ENCODE results near the gene EVI5L. TPM values are rescaled to one million over a fixed set of nuclear protein-coding genes. Genes with fewer than 3 reads are reported as not detected.

Gene EVI5L
- total and polyA plus RNA-seq, 2 donors (not counting 1 experiment from before 2014, with no cell fraction given): 10.4 to 16.5 TPM

DNA sequence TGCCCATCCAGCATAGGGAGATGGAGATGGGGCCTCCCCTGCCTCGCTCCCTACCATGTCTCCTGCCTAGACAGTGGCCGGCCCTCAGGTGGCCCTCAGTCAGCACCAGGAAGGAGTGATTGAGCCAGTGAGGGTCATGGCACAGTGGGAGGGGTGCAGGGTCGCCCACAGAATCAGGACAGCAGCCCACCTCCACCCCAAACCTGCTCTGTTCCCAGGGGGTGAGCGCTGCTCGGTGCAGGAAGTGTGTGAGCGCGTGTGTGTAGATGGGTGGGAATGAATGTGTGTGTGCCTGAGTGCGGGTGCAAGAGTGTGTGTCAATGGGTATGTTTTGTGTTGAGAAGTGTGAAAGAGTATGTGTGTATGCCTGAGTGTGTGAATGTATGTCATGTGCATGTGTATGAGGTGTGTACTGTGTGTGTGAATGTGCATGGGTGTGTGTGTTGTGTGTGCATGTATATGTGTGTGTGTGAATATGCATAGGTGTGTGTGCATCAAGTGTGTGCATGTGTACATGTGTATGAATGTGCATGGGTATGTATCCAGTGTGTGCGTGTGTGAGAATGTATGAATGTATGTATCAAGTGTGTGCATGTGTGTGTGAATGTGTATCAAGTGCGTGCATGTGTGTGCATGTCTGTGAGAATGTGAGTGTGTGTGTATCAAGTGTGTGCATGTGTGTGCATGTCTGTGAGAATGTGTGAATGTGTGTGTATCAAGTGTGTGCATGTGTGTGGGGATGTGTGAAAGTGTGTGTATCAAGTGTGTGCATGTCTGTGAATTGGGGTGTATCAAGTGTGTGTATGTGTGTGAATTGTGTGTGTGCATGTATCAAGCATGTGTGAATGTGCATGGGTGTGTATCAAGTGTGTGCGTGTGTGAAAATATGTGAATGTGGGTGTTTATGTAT is 12.0 kb downstream of the EVI5L start:
- Histone ChIP-seq H4K20me1 (ENCODE audit: control insufficient read depth, extremely low read depth, insufficient read depth, low read length) (no peaks in the 10 kb centered on the region), H3K36me3 (ENCODE audit: control insufficient read depth, insufficient read depth, low read length) (no peaks in the 10 kb centered on the region), H3K79me2 (ENCODE audit: control insufficient read depth, insufficient read depth, low read length) (no peaks in the 10 kb centered on the region), H3K4me3 (replicated peaks in 1 of 4; ENCODE audit: control extremely low read depth in 1 of 4, insufficient read depth in 1 of 4, low read depth in 3 of 4, low read length in 4 of 4) (no peak overlapping the region), H3K27ac (ENCODE audit: insufficient read depth, low read length) (no peak overlapping the region), H3K9me3 (ENCODE audit: control insufficient read depth, insufficient read depth, low read depth, low read length) (no peaks in the 10 kb centered on the region), H3K27me3 (ENCODE audit: control insufficient read depth, insufficient read depth, low read length) (no peaks in the 10 kb centered on the region), H3K9ac (ENCODE audit: insufficient read depth, low read length) (no peak overlapping the region), H3K4me2 (ENCODE audit: extremely low read depth, insufficient read depth, low read length) (no peak overlapping the region), H2AFZ (ENCODE audit: low read length) (no peak overlapping the region), H3K4me1 (ENCODE audit: control insufficient read depth, extremely low read depth, insufficient read depth, low read length) (no peaks in the 10 kb centered on the region)
- no peak for DNase-seq (ENCODE audit: low read depth in 2 of 2)
- TF ChIP-seq EZH2 (IDR thresholded peaks at IDR 0.05; ENCODE audit: low read length, missing control alignments): no peak
- TF ChIP-seq, protein P1, sequence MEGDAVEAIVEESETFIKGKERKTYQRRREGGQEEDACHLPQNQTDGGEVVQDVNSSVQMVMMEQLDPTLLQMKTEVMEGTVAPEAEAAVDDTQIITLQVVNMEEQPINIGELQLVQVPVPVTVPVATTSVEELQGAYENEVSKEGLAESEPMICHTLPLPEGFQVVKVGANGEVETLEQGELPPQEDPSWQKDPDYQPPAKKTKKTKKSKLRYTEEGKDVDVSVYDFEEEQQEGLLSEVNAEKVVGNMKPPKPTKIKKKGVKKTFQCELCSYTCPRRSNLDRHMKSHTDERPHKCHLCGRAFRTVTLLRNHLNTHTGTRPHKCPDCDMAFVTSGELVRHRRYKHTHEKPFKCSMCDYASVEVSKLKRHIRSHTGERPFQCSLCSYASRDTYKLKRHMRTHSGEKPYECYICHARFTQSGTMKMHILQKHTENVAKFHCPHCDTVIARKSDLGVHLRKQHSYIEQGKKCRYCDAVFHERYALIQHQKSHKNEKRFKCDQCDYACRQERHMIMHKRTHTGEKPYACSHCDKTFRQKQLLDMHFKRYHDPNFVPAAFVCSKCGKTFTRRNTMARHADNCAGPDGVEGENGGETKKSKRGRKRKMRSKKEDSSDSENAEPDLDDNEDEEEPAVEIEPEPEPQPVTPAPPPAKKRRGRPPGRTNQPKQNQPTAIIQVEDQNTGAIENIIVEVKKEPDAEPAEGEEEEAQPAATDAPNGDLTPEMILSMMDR (conservative IDR thresholded peaks at IDR 0.05 in 1 of 2, IDR thresholded peaks at IDR 0.05 in 1 of 2; ENCODE audit: low read depth in 1 of 2, low read length in 2 of 2): no peak

DNA sequence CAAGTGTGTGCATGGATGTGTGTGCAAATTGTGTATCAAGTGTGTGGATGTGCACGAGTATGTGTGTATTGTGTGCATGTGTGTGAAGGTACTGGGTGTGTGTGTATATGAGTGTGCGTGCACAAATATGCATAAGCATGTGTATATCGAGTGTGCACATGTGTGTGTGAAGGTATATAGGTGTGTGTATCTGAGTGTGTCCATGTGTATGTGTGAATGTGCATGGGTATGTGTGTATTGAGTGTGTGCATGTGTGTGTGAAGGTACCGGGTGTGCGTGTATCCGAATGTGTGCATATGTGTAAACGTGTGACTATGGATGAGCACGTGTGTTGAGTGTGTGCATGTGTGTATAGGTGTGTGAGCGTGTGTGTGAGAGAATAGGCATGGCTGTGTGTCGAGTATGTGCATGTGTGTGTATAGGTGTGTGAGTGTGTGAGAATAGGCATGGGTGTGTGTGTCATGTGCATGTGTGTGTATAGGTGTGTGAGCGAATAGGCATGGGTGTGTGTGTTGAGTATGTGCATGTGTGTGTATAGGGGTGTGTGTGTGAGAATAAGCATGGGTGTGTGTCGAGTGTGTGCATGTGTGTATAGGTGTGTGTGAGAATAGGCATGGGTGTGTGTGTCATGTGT is 12.8 kb downstream of the EVI5L start:
- DNase-seq (ENCODE audit: low read depth in 2 of 2): no peak
- no peak overlapping the region for H3K4me3 ChIP-seq (replicated peaks in 1 of 4; ENCODE audit: control extremely low read depth in 1 of 4, insufficient read depth in 1 of 4, low read depth in 3 of 4, low read length in 4 of 4)
- H3K27me3 ChIP-seq (ENCODE audit: control insufficient read depth, insufficient read depth, low read length): no peaks in the 10 kb centered on the region
- no peaks in the 10 kb centered on the region for H3K36me3 ChIP-seq (ENCODE audit: control insufficient read depth, insufficient read depth, low read length)
- H3K27ac ChIP-seq (ENCODE audit: insufficient read depth, low read length): no peak overlapping the region
- H3K9me3 ChIP-seq (ENCODE audit: control insufficient read depth, insufficient read depth, low read depth, low read length): no peaks in the 10 kb centered on the region
- TF ChIP-seq EZH2 (IDR thresholded peaks at IDR 0.05; ENCODE audit: low read length, missing control alignments): no peak
- TF ChIP-seq, protein P1 (conservative IDR thresholded peaks at IDR 0.05 in 1 of 2, IDR thresholded peaks at IDR 0.05 in 1 of 2; ENCODE audit: low read depth in 1 of 2, low read length in 2 of 2): no peak
- H3K4me2 ChIP-seq (ENCODE audit: extremely low read depth, insufficient read depth, low read length): no peak overlapping the region
- H3K9ac ChIP-seq (ENCODE audit: insufficient read depth, low read length): no peak overlapping the region
- H3K79me2 ChIP-seq (ENCODE audit: control insufficient read depth, insufficient read depth, low read length): no peaks in the 10 kb centered on the region
- no peaks in the 10 kb centered on the region for H3K4me1 ChIP-seq (ENCODE audit: control insufficient read depth, extremely low read depth, insufficient read depth, low read length)
- no peaks in the 10 kb centered on the region for H4K20me1 ChIP-seq (ENCODE audit: control insufficient read depth, extremely low read depth, insufficient read depth, low read length)
- no peak overlapping the region for H2AFZ ChIP-seq (ENCODE audit: low read length)

- no peaks in the 10 kb centered on the region for H3K9me3 ChIP-seq (ENCODE audit: control insufficient read depth, insufficient read depth, low read depth, low read length)
- no peaks in the 10 kb centered on the region for H3K79me2 ChIP-seq (ENCODE audit: control insufficient read depth, insufficient read depth, low read length)
- H3K27ac ChIP-seq (ENCODE audit: insufficient read depth, low read length): no peak overlapping the region
These were observed 13.5 kb downstream of the EVI5L start for GRCh38 chr19:7843521-7843920.

More at GRCh38 chr19:7843521-7843920, 13.5 kb downstream of the EVI5L start:
- Histone ChIP-seq H3K4me2 (ENCODE audit: extremely low read depth, insufficient read depth, low read length) (no peak overlapping the region), H3K9ac (ENCODE audit: insufficient read depth, low read length) (no peak overlapping the region), H3K27me3 (ENCODE audit: control insufficient read depth, insufficient read depth, low read length) (no peaks in the 10 kb centered on the region), H2AFZ (ENCODE audit: low read length) (no peak overlapping the region), H3K4me3 (replicated peaks in 1 of 4; ENCODE audit: control extremely low read depth in 1 of 4, insufficient read depth in 1 of 4, low read depth in 3 of 4, low read length in 4 of 4) (no peak overlapping the region), H3K36me3 (ENCODE audit: control insufficient read depth, insufficient read depth, low read length) (no peaks in the 10 kb centered on the region), H3K4me1 (ENCODE audit: control insufficient read depth, extremely low read depth, insufficient read depth, low read length) (no peaks in the 10 kb centered on the region), H4K20me1 (ENCODE audit: control insufficient read depth, extremely low read depth, insufficient read depth, low read length) (no peaks in the 10 kb centered on the region)
- TF ChIP-seq EZH2 (IDR thresholded peaks at IDR 0.05; ENCODE audit: low read length, missing control alignments): no peak
- TF ChIP-seq, protein P1 (conservative IDR thresholded peaks at IDR 0.05 in 1 of 2, IDR thresholded peaks at IDR 0.05 in 1 of 2; ENCODE audit: low read depth in 1 of 2, low read length in 2 of 2): no peak
- no peak for DNase-seq (ENCODE audit: low read depth in 2 of 2)
